Renal cortical epithelial cell (primary cell): ENCODE data around the gene SPRY1. TPM values are rescaled to one million over a fixed set of nuclear protein-coding genes. Genes with fewer than 3 reads are reported as not detected.

Experiments used
- DNase-seq: peaks from one replicate; pipeline ENCODE4 v3.0.0-alpha.2; 2011; ENCODE audit warnings: low read depth
- total RNA-seq: library from RNA; depleted of rRNA; stranded (reverse); fragments of >200 nt; gene quantifications from 2 replicates; pipeline ENCODE4 v1.2.3, GENCODE V29; 2014

The SPRY1 gene
- total RNA-seq, 1 donor from 2014 or later = 7.9 TPM

- no peak for DNase-seq
Measured at GRCh38 chr4:123379392-123379791, 17.2 kb upstream of the SPRY1 start.

- DNase-seq = no peak
Measured at GRCh38 chr4:123380728-123381716, 15.6 kb upstream of the SPRY1 start.

GRCh38 chr4:123381996-123382395 lies 14.6 kb upstream of the SPRY1 start:
- peak; percentile 33 for DNase-seq

- no peak for DNase-seq
Measured at GRCh38 chr4:123383566-123383965, 13.0 kb upstream of the SPRY1 start.

- peak; percentile 50 for DNase-seq
Measured at GRCh38 chr4:123386609-123387008, 10.0 kb upstream of the SPRY1 start.

GRCh38 chr4:123390846-123391456 lies 5.6 kb upstream of the SPRY1 start:
- peak; percentile 33 for DNase-seq

- no peak for DNase-seq
Measured at GRCh38 chr4:123393721-123394120, 2.9 kb upstream of the SPRY1 start.

- no peak for DNase-seq
Measured at GRCh38 chr4:123397144-123398065, 810 bp downstream of the SPRY1 start.

- DNase-seq = no peak
Measured at GRCh38 chr4:123398066-123398852, 1.7 kb downstream of the SPRY1 start.

GRCh38 chr4:123398853-123399626 lies 2.4 kb downstream of the SPRY1 start:
- peak; percentile 75 for DNase-seq

GRCh38 chr4:123399627-123400358 lies 3.2 kb downstream of the SPRY1 start:
- peak; percentile 46 for DNase-seq

GRCh38 chr4:123401271-123402120 lies 4.9 kb downstream of the SPRY1 start:
- no peak for DNase-seq

GRCh38 chr4:123402121-123402465 lies 5.5 kb downstream of the SPRY1 start:
- DNase-seq = no peak

GRCh38 chr4:123403080-123403604 lies 6.5 kb downstream of the SPRY1 start:
- no peak for DNase-seq

GRCh38 chr4:123404533-123404932 lies 7.9 kb downstream of the SPRY1 start:
- no peak for DNase-seq

GRCh38 chr4:123405267-123405865 lies 8.8 kb downstream of the SPRY1 start:
- DNase-seq = no peak

GRCh38 chr4:123406872-123407271 lies 10.3 kb downstream of the SPRY1 start:
- DNase-seq = no peak

- DNase-seq = no peak
Measured at GRCh38 chr4:123408471-123409084, 12.0 kb downstream of the SPRY1 start.
